ENCODE results near the gene HKDC1.

The HKDC1 gene

DNA sequence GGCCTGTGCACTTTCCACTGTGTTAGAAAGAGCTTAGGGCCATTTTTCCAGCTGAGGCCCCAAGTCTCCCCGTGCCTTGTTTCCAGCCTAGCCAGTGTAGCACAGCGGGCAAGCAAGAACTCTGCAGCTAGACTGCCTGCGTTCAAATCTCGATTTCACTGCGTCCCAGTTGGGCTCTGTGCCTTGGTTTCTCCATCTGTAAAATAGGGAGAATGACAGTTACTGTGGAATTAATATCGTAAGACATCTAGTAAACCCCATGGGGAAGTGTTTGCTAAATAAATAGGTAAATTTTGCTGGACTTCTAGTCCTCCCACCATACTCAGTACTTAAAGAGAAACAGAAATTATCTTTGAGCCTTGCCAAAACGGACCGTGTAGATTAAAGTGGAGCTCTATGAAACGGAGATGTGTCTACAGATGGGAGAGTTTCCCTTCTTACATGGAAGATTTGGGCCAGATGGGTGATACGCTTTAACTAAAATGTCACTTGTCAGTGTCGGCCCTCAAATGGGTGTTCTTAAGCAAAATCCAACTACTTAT is 3.5 kb upstream of the HKDC1 start:
- DNase-seq, result no peak

DNA sequence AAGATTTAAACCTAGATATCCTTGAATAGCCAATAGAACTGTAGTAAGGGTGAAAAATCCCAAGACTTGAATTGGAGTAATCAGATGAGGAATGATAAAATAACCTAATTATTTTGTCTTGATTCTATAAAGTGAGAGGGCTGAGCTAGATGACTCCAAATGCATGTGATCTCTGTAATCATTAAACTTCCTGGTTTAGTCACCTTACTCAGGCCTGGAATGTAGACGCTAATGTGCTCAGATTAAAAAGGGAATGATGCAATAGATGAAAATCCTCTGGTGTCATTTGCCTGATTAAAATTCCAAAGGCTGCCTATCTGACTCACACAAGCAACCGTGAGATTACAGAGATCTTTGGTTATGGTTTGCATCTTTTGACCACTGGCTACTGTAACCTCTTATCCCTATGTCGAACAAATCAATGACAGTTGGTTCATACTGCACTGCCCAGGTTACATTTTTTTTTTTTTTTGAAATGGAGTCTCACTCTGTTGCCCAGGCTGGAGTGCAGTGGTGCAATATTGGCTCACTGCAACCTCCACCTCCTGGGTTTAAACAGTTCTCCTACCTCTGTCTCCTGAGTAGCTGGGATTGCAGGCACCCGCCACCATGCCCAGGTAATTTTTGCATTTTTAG is 2.9 kb upstream of the HKDC1 start:
- no peak for DNase-seq

- DNase-seq, result no peak
Observed at GRCh38 chr10:69218831-69219230, 1.3 kb upstream of the HKDC1 start.

- no peak for DNase-seq
Observed at GRCh38 chr10:69220507-69220906, 375 bp downstream of the HKDC1 start.

DNA sequence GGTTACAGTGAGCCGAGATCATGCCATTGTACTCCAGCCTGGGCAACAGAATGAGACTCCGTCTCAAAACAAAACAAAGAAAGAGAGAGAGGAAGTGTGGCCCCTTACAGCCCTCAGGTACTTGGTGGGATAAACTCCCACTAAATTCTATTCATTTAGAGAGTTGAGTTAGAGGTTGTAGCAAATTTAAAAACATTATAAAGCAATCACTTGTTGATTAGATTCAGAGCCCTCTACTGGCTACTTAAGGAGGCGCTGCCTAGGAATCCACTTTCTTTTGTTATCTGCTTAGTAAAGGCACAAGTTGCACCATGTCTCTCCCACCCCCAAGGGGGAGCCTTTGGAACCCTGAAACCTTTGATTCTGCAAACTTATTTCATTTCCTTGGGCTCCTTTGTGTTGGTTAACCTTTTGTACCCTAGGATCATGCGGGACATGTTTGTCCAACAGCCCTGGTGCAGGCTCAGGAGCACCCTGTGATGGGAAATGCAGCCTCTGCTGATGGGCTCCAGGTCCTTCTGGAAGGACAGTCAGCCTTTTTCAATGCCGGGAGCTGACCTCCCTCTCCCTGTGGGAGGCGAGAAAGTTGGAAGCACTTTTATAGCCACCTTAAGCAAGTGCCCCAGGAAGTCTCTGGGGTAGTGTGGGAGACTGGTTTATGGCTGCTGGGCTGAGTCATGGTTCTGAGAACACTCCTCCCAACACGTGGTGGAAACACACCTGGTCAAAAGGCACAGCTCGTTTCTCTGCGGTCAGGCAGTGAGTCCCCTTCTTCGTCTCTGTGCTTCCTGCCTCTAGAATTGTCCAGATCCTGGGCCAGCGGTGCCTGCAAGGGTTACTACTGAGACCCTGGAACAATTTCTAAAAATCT is 2.3 kb downstream of the HKDC1 start:
- DNase-seq, result peak; percentile 57 to 65

DNA sequence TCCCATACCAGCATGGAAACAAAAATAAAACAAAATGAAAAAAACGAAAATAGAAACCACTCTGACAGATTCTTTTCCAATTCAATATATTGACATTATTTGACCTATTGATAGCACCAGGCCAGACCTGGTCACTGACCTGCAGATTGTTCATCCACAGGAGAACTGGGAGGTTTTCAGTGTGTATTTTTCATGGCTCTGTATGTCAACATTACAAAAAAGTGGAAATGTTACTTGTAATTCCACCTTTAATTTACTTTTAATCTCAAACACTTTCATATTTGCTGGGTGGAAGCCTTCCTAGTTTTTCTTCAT is 2.9 kb downstream of the HKDC1 start:
- DNase-seq, result no peak

- no peak for DNase-seq
Observed at GRCh38 chr10:69224862-69225657, 4.9 kb downstream of the HKDC1 start.

- no peak for DNase-seq
Observed at GRCh38 chr10:69225681-69226080, 5.5 kb downstream of the HKDC1 start.

DNA sequence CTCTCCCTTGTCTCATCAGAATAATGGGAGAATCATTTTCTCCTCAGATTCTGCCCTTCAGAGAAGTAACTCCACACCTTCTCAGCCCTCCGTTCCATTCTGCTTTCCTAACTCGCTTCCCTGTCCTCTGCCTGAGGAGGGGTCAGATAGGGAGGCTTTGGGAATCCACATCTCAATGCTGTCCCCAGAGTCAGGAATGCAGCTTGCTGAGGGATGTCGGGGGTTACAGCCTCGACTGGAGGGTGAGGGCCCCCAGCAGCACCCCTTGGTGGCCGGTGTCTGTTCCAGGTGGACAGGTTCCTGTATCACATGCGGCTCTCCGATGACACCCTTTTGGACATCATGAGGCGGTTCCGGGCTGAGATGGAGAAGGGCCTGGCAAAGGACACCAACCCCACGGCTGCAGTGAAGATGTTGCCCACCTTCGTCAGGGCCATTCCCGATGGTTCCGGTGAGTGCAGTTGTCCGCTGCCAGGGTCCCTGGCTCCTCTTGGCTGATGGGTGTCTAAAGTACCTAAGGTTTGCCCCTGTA is 6.9 kb downstream of the HKDC1 start:
- DNase-seq, result no peak

- DNase-seq, result no peak
Observed at GRCh38 chr10:69228151-69228550, 8.0 kb downstream of the HKDC1 start.

DNA sequence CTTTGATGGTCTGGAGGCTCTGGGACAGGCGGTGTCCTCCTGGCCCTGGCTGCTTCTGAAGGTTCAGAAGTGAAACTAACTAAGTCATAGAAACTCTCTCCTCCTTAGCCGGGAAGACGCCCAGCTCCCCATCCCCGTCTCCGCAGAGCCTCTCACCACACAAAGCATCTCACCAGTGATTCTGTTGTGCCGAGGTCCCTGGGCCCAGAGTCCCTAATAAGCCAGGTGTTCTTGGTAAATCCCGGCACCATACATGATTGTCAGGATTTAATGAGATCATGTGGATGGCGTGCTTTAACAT is 9.4 kb downstream of the HKDC1 start:
- no peak for DNase-seq

GRCh38 chr10:69230128-69230527 is 10.0 kb downstream of the HKDC1 start:
- DNase-seq, result no peak

GRCh38 chr10:69232252-69232651 is 12.1 kb downstream of the HKDC1 start:
- no peak for DNase-seq

GRCh38 chr10:69232736-69233480 is 12.8 kb downstream of the HKDC1 start:
- DNase-seq, result peak; percentile 25 to 34

DNA sequence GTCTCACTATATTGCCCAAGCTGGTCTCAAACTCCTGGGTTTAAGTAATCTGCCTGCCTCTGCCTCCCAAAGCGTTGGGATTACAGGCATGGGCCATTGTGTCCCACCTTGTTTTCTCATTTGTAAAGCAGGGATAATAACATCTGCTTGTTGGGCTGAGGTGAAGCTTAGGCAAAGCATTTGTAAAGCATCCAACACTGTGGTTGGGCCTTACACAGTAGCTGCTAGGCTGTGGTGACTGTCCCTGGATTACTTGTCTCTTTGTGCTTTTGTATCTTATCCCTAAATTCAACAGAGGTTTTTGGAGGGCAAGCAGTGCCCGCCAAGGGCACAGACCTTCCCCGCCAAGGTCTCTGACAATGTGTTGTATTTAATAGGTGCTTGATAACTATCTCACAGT is 14.3 kb downstream of the HKDC1 start:
- no peak for DNase-seq

DNA sequence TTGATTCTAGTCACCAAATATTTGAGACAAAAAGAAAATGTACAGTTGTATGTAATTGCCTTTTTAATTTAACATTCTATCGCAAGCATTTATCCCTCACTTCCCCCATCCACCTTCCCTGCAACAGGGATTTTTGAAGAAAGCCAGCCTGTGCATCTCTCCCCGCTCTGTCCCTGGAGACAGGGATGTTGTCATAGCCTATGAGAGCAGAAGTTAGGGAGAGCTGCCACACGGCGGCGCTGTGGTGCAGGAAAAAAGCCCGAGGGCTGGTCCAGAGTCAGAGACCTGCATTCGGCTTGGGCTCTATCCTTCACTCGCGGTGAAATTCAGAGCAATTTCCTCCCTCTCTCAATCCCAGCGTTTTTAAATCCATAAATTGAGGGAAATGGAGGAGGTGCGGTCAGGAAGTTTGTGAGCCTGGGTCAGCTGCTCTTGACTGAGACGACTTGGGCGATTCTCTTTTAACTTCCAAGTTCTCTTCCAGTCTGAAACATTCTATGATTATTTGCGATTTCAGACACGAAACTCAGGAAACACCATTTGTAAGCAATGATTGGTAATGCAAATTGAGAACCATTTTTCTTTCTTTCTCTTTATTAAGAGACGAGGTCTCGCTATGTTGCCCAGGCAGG is 17.5 kb downstream of the HKDC1 start:
- DNase-seq, result peak; percentile 86 to 91

DNA sequence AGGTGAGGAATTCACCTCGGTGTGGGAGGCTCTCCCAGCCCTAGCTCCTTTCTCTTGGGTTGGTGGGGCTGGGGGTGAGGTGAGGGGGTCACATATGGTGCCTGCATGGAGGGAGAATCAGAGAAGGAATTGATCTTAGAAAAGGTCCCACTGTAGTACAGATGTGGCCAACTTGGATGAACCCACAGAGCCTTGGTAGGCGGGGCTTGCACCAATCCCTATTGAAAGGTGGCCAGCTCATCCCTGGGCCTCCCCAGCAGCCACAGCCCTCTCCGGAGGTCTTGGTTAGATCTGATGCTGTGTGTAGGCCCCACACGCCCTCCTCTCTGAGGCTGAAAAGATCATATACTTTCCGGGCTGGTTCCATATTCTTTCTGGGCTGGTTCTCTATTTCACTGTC is 19.0 kb downstream of the HKDC1 start:
- DNase-seq, result no peak

GRCh38 chr10:69239816-69240434 is 19.8 kb downstream of the HKDC1 start:
- DNase-seq, result no peak

DNA sequence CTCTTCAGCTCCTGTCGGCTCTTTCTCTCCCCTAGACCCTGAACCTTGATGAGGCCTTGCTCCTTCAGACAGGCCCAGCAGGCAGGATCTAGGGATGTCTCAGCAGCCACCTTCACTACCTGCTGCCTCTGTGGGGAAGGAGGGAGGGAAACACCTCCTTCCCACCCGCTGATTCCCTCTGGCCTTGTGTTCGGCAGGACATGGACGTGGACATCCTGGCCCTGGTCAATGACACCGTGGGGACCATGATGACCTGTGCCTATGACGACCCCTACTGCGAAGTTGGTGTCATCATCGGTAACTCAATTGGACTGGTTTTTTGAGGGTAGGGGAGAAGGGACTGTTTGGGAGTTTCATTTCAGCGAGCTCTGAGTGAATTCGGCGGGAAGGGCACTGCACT is 20.3 kb downstream of the HKDC1 start:
- DNase-seq, result no peak

DNA sequence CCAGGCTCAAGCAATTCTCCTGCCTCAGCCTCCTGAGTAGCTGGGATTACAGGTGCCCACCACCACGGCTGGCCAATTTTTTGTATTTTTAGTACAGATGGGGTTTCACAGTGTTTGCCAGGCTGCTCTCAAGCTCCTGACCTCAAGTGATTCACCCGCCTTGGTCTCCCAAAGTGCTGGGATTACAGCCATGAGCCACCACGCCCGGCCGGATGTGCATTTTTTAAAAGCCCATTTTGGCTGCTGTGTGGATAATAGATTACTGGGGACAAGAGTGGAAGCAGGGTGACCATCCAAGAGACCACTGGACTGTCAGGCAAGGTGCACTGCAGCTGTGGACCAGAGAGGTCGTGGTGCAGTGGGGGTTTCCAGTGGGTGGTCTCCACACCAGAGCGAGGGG is 21.4 kb downstream of the HKDC1 start:
- no peak for DNase-seq

DNA sequence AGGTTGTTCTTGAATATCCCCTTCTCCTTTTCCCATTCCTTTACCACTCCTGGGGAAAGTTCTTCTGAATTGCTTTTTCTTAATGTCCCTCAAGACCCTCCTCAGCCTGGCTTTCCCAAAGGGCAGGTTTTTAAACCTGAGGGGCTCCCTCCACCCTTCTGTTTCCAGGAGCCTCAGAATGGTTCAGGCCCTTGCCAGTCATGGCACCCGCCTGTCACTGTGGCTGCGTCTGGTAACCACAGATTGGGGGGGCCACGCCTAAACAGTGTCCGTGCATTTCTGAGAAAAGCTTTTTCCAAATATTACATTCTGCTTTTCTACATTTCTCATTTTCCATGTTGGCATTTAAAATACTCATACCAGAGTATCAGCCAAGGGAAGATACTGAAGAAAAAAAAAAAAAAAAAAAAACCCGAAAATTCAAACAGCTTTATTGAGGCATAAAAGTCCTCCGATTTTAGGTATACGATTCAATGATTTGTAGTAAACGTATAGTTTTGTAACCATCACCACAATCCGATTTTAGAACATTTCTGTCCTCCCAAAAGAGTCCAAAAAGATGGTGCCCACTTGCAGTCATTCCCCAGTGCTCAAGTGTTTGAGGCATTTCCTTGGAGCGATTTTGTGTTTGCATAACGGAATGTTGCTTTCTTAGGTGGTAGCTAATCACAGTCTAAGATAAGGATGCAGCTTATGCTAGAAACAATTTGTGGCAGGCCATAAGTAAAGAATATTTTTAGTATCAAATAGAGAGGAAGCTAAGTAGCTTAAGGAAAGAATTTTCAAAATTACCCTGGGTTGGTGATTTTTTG is 22.1 kb downstream of the HKDC1 start:
- no peak for DNase-seq
